AG09309 (cell line): ENCODE measurements around the gene PLCB4.

Experiments
- DNase-seq: peaks from one replicate; pipeline ENCODE4 v3.0.0-alpha.2; 2010; ENCODE audit warnings: low read depth
- H3K4me3 ChIP-seq: 2 replicates; pipeline ENCODE4 v1.5.1; 2011; ENCODE audit warnings: mild to moderate bottlenecking, low read depth, low read length, moderate library complexity; ENCODE audit not compliant: control insufficient read depth
- TF ChIP-seq, protein P1 (sequence below): IDR thresholded peaks from 2 replicates; pipeline ENCODE4 v1.5.1; 2011; ENCODE audit warnings: mild to moderate bottlenecking, low read depth, low read length, inconsistent platforms; ENCODE audit not compliant: insufficient read depth, control insufficient read depth; ENCODE audit errors: missing control alignments

PLCB4 gene

DNA sequence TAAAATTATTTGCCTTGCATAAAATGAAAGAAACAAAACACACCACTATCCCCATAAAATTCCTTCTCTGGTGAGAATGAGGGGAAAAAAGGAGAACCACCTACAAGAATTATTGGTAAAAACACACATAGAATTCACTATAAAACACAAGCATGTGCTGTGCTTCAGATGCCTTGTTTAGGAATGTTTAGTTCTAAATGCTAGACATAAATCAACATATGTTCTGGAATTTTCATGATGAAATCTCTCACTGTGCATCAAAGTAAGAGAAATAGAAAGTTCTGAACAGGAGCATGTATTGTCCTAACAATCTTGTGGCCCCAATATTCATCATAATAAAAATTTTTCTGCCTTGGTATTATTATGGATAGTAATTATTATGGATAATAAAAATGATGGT, 111.0 kb downstream of the PLCB4 start:
- no peak overlapping the region for H3K4me3 ChIP-seq
- TF ChIP-seq, protein P1, sequence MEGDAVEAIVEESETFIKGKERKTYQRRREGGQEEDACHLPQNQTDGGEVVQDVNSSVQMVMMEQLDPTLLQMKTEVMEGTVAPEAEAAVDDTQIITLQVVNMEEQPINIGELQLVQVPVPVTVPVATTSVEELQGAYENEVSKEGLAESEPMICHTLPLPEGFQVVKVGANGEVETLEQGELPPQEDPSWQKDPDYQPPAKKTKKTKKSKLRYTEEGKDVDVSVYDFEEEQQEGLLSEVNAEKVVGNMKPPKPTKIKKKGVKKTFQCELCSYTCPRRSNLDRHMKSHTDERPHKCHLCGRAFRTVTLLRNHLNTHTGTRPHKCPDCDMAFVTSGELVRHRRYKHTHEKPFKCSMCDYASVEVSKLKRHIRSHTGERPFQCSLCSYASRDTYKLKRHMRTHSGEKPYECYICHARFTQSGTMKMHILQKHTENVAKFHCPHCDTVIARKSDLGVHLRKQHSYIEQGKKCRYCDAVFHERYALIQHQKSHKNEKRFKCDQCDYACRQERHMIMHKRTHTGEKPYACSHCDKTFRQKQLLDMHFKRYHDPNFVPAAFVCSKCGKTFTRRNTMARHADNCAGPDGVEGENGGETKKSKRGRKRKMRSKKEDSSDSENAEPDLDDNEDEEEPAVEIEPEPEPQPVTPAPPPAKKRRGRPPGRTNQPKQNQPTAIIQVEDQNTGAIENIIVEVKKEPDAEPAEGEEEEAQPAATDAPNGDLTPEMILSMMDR: no peak
- DNase-seq: no peak

DNA sequence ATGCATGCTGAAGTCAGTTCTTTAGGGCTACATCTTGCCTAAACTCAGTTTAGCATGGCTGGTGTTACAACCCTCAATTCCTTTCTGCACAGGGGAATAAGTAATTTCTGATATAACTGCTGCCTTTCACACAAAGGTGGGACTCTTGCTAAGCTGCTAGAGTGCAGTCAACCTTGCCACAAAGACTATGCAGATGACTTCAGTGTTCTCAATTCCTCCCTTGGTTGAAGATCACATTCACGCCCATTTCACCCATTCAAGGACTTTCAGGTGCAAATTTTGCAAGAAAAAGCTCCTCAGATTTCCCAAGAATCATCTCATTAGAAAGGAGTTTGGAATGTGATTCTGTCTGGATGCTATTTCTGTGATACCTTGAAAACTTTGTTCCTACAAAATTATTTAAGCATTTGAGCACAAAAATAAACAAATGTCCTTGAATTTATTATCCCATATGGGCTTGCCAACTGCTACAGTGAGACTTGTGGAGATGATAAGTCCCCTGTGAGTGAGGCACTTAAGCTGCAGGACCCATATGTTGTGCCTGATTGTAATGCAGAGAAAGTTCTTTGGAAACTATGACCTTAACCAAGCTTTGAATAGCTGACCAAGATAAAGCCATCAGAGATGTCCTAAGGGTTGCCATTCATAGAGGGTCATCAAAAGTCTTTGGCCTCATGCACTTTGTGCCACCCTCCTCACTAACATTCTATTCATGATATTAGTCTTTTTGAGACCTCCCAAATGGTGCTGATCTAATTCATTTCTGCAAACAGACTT, 111.8 kb downstream of the PLCB4 start:
- no peak for DNase-seq
- TF ChIP-seq, protein P1: no peak
- H3K4me3 ChIP-seq: no peak overlapping the region

DNA sequence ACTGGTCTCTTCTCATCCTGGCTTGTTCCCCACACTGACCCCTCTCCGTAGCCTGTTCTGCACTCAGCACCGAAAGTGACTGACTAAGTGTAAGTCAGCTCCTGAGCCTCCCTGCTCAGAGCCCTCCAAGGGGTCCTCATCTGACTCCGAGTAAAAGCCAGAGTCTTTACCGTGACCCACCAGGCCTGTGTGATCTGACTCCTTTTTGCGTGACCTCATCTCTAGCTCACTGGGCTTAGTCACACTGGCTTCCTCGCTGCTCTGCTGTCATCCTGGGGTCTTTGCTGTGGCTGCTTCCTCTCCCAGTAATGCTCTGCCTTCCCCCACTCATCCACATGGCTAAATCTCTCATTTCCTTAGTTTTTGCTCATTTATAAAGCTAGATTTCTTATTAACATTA, 116.6 kb downstream of the PLCB4 start:
- TF ChIP-seq, protein P1: no peak
- no peak for DNase-seq
- no peak overlapping the region for H3K4me3 ChIP-seq

DNA sequence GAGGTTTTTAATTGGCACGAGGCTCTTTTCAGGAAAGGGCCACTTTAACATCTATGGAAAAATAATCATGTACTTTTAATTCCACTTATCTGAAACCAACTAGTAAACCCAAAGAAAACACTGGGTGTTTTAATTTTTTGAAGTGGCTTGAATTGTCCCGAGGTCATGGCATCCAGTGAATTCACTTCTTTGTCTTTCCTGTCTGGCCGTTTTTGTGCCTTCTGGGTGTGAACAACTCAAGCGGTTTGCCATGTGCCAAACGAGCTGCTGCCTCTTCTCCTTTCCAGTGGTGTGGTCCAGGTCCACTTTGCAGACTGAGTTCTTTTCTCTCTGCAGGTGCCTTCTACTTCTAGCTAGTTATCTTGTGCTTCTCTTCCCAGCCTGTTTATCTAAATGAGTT, 117.5 kb downstream of the PLCB4 start:
- no peak for DNase-seq
- TF ChIP-seq, protein P1: no peak
- no peak overlapping the region for H3K4me3 ChIP-seq

DNA sequence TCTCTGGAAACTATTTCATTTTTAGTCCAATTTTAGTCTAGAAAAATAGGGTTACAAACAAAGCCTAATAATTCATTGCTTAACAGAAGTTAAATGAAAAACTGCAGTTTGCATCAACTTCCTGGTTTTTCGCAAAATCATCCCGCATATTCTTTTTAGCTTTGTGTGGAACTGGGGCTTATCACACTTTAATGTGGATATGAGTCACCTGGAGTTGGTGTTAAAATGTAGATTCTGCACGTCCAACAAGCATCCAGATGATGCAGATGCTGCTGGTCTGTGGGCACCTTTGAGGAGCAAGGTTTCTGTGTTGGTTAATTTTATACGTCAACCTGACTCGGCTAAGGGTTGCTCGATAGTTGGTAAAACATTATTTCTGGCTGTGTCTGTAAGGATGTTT, 126.1 kb downstream of the PLCB4 start:
- TF ChIP-seq, protein P1: no peak
- H3K4me3 ChIP-seq: no peak overlapping the region
- DNase-seq: no peak

DNA sequence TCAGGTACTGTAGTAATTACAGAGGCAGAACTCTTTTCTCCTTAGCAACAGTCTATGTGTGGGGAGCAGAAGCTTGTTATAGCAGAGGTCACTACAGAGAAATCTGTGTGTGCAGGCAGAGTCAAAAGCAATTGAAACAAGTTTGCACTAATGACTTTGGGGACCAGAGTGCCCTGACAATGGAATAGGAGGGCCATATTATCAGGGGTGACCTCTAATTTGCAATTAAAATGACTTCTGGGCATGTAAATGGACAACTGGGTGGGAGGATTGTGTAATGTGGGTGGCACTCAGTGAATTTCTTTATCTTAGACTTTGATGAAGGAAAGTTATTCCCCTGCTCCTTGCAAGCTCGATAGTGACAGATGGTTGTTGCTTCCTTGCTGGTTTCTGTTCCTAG, 127.2 kb downstream of the PLCB4 start:
- no peak for DNase-seq
- H3K4me3 ChIP-seq: no peak overlapping the region
- TF ChIP-seq, protein P1: no peak
